CD14-positive monocyte (primary cell): ENCODE results near the gene KCNQ1OT1. TPM values are rescaled to one million over a fixed set of nuclear protein-coding genes. Genes with fewer than 3 reads are reported as not detected.

Experiments
- DNase-seq, 3 donors: peaks; one replicate each; pipeline ENCODE4 v3.0.0-alpha.2; 2011 to 2022
- H2AFZ ChIP-seq: 2 replicates; pipeline ENCODE4 v1.6.0; 2012; ENCODE audit warnings: mild to moderate bottlenecking, low read depth, low read length, inconsistent platforms; ENCODE audit not compliant: insufficient read depth, poor library complexity, severe bottlenecking
- H3K27ac ChIP-seq, 2 donors: 1 replicate in 1 of 2; 2 replicates in 1 of 2; pipeline ENCODE4 v1.5.1; 2012 to 2013; ENCODE audit warnings: low read length in 2 of 2, control low read depth in 1 of 2, inconsistent platforms in 1 of 2, low read depth in 1 of 2, mild to moderate bottlenecking in 1 of 2
- H3K27me3 ChIP-seq, 2 donors: one replicate each; pipeline versions ENCODE4 v1.6.0 to v1.6.1; 2011 to 2013; ENCODE audit warnings: low read length in 2 of 2; ENCODE audit not compliant: control insufficient read depth in 2 of 2, insufficient read depth in 2 of 2
- H3K36me3 ChIP-seq, 2 donors: replicated peaks in 1 of 2; 1 replicate in 1 of 2; 2 replicates in 1 of 2; pipeline versions ENCODE4 v1.5.1 to v1.6.1; 2012 to 2013; ENCODE audit warnings: low read length in 2 of 2, control low read depth in 1 of 2, inconsistent platforms in 1 of 2, mild to moderate bottlenecking in 1 of 2; ENCODE audit not compliant: insufficient read depth in 2 of 2, control insufficient read depth in 1 of 2
- H3K4me1 ChIP-seq, 2 donors: 1 replicate in 1 of 2; 2 replicates in 1 of 2; pipeline versions ENCODE4 v1.5.1 to v1.6.1; 2012 to 2013; ENCODE audit warnings: low read length in 2 of 2, control low read depth in 1 of 2, inconsistent platforms in 1 of 2, mild to moderate bottlenecking in 1 of 2, moderate library complexity in 1 of 2; ENCODE audit not compliant: insufficient read depth in 2 of 2, control insufficient read depth in 1 of 2
- H3K4me2 ChIP-seq: replicated peaks from 2 replicates; pipeline ENCODE3; 2012; ENCODE audit warnings: low read length, moderate library complexity, mild to moderate bottlenecking; ENCODE audit not compliant: poor library complexity, severe bottlenecking; ENCODE audit errors: extremely low read depth
- H3K4me3 ChIP-seq, 3 experiments: fragments of 200-600 bp in 1 of 3; sonication (generic) in 1 of 3; replicated peaks in 1 of 3; 1 replicate in 2 of 3; 2 replicates in 1 of 3; pipeline ENCODE4 v1.5.1; 2011 to 2013; ENCODE audit warnings: low read length in 3 of 3, mild to moderate bottlenecking in 3 of 3, control low read depth in 2 of 3, low read depth in 2 of 3, inconsistent platforms in 1 of 3, moderate library complexity in 1 of 3
- H3K79me2 ChIP-seq: 2 replicates; pipeline ENCODE4 v1.6.0; 2012; ENCODE audit warnings: mild to moderate bottlenecking, control low read depth, inconsistent platforms, low read length, moderate library complexity; ENCODE audit not compliant: insufficient read depth
- H3K9ac ChIP-seq: 2 replicates; pipeline ENCODE4 v1.6.0; 2017; ENCODE audit warnings: low read length, mild to moderate bottlenecking; ENCODE audit not compliant: insufficient read depth, poor library complexity, severe bottlenecking
- H3K9me3 ChIP-seq, 2 donors: replicated peaks in 1 of 2; 1 replicate in 1 of 2; 2 replicates in 1 of 2; pipeline versions ENCODE4 v1.5.1 to v1.6.1; 2012 to 2013; ENCODE audit warnings: low read length in 2 of 2, control low read depth in 1 of 2; ENCODE audit not compliant: control insufficient read depth in 1 of 2, insufficient read depth in 1 of 2
- H4K20me1 ChIP-seq: 2 replicates; pipeline ENCODE4 v1.6.0; 2012; ENCODE audit warnings: mild to moderate bottlenecking, low read length, control low read depth, moderate library complexity; ENCODE audit not compliant: insufficient read depth
- H3K27ac Mint-ChIP-seq, 7 donors: one replicate each; pipeline ENCODE4 v1.8.0; 2020; ENCODE audit warnings: mild to moderate bottlenecking in 7 of 7, mixed read lengths in 7 of 7, moderate library complexity in 6 of 7, inconsistent platforms in 2 of 7
- H3K27me3 Mint-ChIP-seq, 3 donors: one replicate each; pipeline ENCODE4 v1.8.0; 2021 to 2022; ENCODE audit warnings: low read depth in 3 of 3, mild to moderate bottlenecking in 3 of 3, mixed read lengths in 3 of 3, moderate library complexity in 3 of 3, inconsistent platforms in 1 of 3
- H3K36me3 Mint-ChIP-seq, 2 donors: one replicate each; pipeline ENCODE4 v1.8.0; 2020; ENCODE audit warnings: mixed read lengths in 2 of 2, inconsistent platforms in 1 of 2, mild to moderate bottlenecking in 1 of 2
- H3K4me1 Mint-ChIP-seq: one replicate; pipeline ENCODE4 v1.8.0; 2020; ENCODE audit warnings: mild to moderate bottlenecking, mixed read lengths
- H3K4me3 Mint-ChIP-seq, 2 donors: one replicate each; pipeline ENCODE4 v1.8.0; 2020; ENCODE audit warnings: mild to moderate bottlenecking in 2 of 2, mixed read lengths in 2 of 2, moderate library complexity in 1 of 2
- H3K9me3 Mint-ChIP-seq, 7 donors: one replicate each; pipeline ENCODE4 v1.8.0; 2020 to 2022; ENCODE audit warnings: mixed read lengths in 7 of 7, mild to moderate bottlenecking in 6 of 7, moderate library complexity in 6 of 7, inconsistent platforms in 2 of 7
- CTCF ChIP-seq: fragments of 200-600 bp; IDR thresholded peaks from one replicate; pipeline ENCODE4 v1.8.0; 2022; ENCODE audit warnings: antibody characterized with exemption, mild to moderate bottlenecking
- WGBS: methylation state at CpG from one replicate; pipeline ENCODE4 v1.1.5; 2013; ENCODE audit warnings: missing lambda C conversion rate; ENCODE audit not compliant: insufficient coverage; 5-methylcytosine and 5-hydroxymethylcytosine counted together
- intact Hi-C, 2 donors: fragments of 100-400 bp; cut with micrococcal nuclease; formaldehyde crosslinking; loops; one replicate each; pipeline versions ENCODE4 v1.15.0 to v1.15.1; 2023
- polyA plus RNA-seq, 3 donors: library from polyadenylated mRNA; depleted of rRNA in 1 of 3; unstranded in 2 of 3; stranded (reverse) in 1 of 3; fragments of 300-500 nt in 2 of 3; fragments of >200 nt in 1 of 3; fragmentation: Illumina TruSeq in 2 of 3; gene quantifications; 1 replicate in 2 of 3; 2 replicates in 1 of 3; pipeline ENCODE4 v1.2.3, GENCODE V29; 2012 to 2021

KCNQ1OT1 gene
- polyA plus RNA-seq, 3 donors = 0.01 to 0.04 (median 0.03) TPM

GRCh38 chr11:2599561-2600189 is 100.1 kb downstream of the KCNQ1OT1 start:
- H3K9me3 Mint-ChIP-seq = peaks cover 5 to 26% (median 17%) of the 10 kb centered on the region in 7 donors
- Histone ChIP-seq H3K9ac (no peak overlapping the region), H3K9me3 (peaks cover 5 to 14% of the 10 kb centered on the region in 2 donors), H3K4me2 (no peak overlapping the region), H3K27me3 (no peaks in the 10 kb centered on the region), H4K20me1 (peaks cover 22% of the 10 kb centered on the region), H3K4me1 (no peaks in the 10 kb centered on the region), H3K36me3 (peaks cover 0 to 5% of the 10 kb centered on the region in 2 donors), H3K79me2 (no peaks in the 10 kb centered on the region), H3K4me3 (no peak overlapping the region), H3K27ac (no peak overlapping the region), H2AFZ (no peak overlapping the region)
- TF ChIP-seq CTCF = no peak
- H3K36me3 Mint-ChIP-seq = peaks cover 12 to 18% of the 10 kb centered on the region in 2 donors
- H3K4me1 Mint-ChIP-seq = no peaks in the 10 kb centered on the region
- DNase-seq = no peak
- peaks cover 0 to 2% (median 1%) of the 10 kb centered on the region in 3 donors for H3K27me3 Mint-ChIP-seq
- no peak overlapping the region for H3K4me3 Mint-ChIP-seq
- intact Hi-C loops = no loop called here
- H3K27ac Mint-ChIP-seq = no peak overlapping the region
- WGBS = 95% methylated on average over 7 of the region's 8 CpGs

- no peaks in the 10 kb centered on the region for H3K4me1 ChIP-seq
- H3K79me2 ChIP-seq = no peaks in the 10 kb centered on the region
- H3K9me3 ChIP-seq = peaks cover 5 to 14% of the 10 kb centered on the region in 2 donors
- H3K4me2 ChIP-seq = no peak overlapping the region
- H2AFZ ChIP-seq = no peak overlapping the region
- H3K9ac ChIP-seq = no peak overlapping the region
- Mint-ChIP-seq H3K9me3 (peaks cover 7 to 20% (median 16%) of the 10 kb centered on the region in 7 donors), H3K4me1 (no peaks in the 10 kb centered on the region), H3K27ac (no peak overlapping the region), H3K36me3 (peaks cover 53 to 55% of the 10 kb centered on the region in 2 donors), H3K27me3 (peaks cover 0 to 4% (median 0%) of the 10 kb centered on the region in 3 donors), H3K4me3 (no peak overlapping the region)
- WGBS = 88% methylated on average over 1 of the region's 3 CpGs
- no peaks in the 10 kb centered on the region for H3K27me3 ChIP-seq
- TF ChIP-seq CTCF = no peak
- DNase-seq = no peak
- no peak overlapping the region for H3K4me3 ChIP-seq
- H3K27ac ChIP-seq = no peak overlapping the region
- H3K36me3 ChIP-seq = peaks cover 28 to 41% of the 10 kb centered on the region in 2 donors
- intact Hi-C loops = no loop called here
- H4K20me1 ChIP-seq = peaks cover 39% of the 10 kb centered on the region
Observed at GRCh38 chr11:2595204-2595603, 104.6 kb downstream of the KCNQ1OT1 start.
